ENCODE measurements around the gene CLSTN2.

Gene CLSTN2

GRCh38 chr3:140446734-140447133 is 511.7 kb downstream of the CLSTN2 start:
- TF ChIP-seq CTCF (IDR thresholded peaks at IDR 0.05; ENCODE audit: low read depth, low read length), result no peak
- Histone ChIP-seq H3K36me3 (no peaks in the 10 kb centered on the region), H3K9me3 (ENCODE audit: severe bottlenecking) (no peaks in the 10 kb centered on the region), H3K27ac (no peak overlapping the region), H3K27me3 (ENCODE audit: insufficient read depth, low read depth, severe bottlenecking) (no peaks in the 10 kb centered on the region), H3K4me3 (ENCODE audit: low read depth, low read length) (no peak overlapping the region)
- DNase-seq, result no peak

DNA sequence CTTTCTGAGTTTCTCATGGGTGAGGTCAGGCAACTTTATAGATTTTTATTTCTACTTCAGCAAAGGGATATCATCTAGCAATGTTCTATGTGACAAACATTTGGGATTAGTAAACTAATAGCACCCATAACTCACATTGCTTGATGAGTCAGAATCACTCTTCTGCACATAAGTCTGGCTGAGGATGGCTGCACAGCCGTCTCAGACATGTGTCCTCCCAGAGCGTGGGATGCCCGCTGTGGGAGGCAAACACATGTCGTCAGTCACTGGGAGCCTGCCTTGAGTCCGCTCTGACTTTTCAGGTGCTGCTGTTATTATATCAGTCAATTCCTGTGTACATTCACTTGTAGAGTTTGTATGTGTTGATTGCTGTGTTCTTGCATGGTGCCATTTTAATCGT is 512.2 kb downstream of the CLSTN2 start:
- no peak for DNase-seq
- Histone ChIP-seq H3K9me3 (ENCODE audit: severe bottlenecking) (no peaks in the 10 kb centered on the region), H3K27ac (no peak overlapping the region), H3K4me3 (ENCODE audit: low read depth, low read length) (no peak overlapping the region), H3K36me3 (no peaks in the 10 kb centered on the region), H3K27me3 (ENCODE audit: insufficient read depth, low read depth, severe bottlenecking) (no peaks in the 10 kb centered on the region)
- TF ChIP-seq CTCF (IDR thresholded peaks at IDR 0.05; ENCODE audit: low read depth, low read length), result no peak

GRCh38 chr3:140448001-140448400 is 513.0 kb downstream of the CLSTN2 start:
- no peak for DNase-seq
- Histone ChIP-seq H3K27me3 (ENCODE audit: insufficient read depth, low read depth, severe bottlenecking) (no peaks in the 10 kb centered on the region), H3K36me3 (no peaks in the 10 kb centered on the region), H3K27ac (no peak overlapping the region), H3K4me3 (ENCODE audit: low read depth, low read length) (no peak overlapping the region), H3K9me3 (ENCODE audit: severe bottlenecking) (no peaks in the 10 kb centered on the region)
- TF ChIP-seq CTCF (IDR thresholded peaks at IDR 0.05; ENCODE audit: low read depth, low read length), result no peak

- H3K27me3 ChIP-seq (ENCODE audit: insufficient read depth, low read depth, severe bottlenecking), result no peaks in the 10 kb centered on the region
- H3K36me3 ChIP-seq, result no peaks in the 10 kb centered on the region
- H3K9me3 ChIP-seq (ENCODE audit: severe bottlenecking), result no peaks in the 10 kb centered on the region
- TF ChIP-seq CTCF (IDR thresholded peaks at IDR 0.05; ENCODE audit: low read depth, low read length), result no peak
- no peak overlapping the region for H3K27ac ChIP-seq
- no peak for DNase-seq
- H3K4me3 ChIP-seq (ENCODE audit: low read depth, low read length), result no peak overlapping the region
These were observed 514.6 kb downstream of the CLSTN2 start for GRCh38 chr3:140449413-140450256.

DNA sequence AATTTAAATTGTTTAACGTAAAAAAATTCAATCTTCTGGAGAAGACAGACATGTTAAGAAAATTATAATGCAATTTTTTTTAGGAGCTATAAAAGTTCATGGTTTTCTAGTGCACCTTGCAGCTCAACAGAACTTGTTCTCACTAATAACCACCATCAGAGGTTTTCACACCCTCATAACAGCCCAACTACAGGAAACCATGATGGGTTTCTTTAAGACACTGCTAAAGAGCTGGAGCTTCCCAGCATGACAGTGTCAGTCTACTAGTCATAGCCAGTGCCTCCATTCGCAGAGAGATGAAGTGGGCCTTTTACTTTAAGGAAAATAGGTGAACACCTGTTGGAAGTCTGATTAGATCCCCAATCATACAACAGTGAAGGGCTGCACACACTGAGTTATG is 518.8 kb downstream of the CLSTN2 start:
- Histone ChIP-seq H3K9me3 (ENCODE audit: severe bottlenecking) (no peaks in the 10 kb centered on the region), H3K27me3 (ENCODE audit: insufficient read depth, low read depth, severe bottlenecking) (no peaks in the 10 kb centered on the region), H3K36me3 (no peaks in the 10 kb centered on the region), H3K4me3 (ENCODE audit: low read depth, low read length) (no peak overlapping the region), H3K27ac (no peak overlapping the region)
- no peak for TF ChIP-seq CTCF (IDR thresholded peaks at IDR 0.05; ENCODE audit: low read depth, low read length)
- no peak for DNase-seq

All from WERI-Rb-1 (cell line).